Measurements from ENCODE around the gene EPHX1. TPM values are rescaled to one million over a fixed set of nuclear protein-coding genes. Genes with fewer than 3 reads are reported as not detected.

EPHX1 gene
- total and polyA plus RNA-seq, 2 donors (not counting 1 experiment from before 2014, with no cell fraction given): 39.1 to 44.3 TPM

DNA sequence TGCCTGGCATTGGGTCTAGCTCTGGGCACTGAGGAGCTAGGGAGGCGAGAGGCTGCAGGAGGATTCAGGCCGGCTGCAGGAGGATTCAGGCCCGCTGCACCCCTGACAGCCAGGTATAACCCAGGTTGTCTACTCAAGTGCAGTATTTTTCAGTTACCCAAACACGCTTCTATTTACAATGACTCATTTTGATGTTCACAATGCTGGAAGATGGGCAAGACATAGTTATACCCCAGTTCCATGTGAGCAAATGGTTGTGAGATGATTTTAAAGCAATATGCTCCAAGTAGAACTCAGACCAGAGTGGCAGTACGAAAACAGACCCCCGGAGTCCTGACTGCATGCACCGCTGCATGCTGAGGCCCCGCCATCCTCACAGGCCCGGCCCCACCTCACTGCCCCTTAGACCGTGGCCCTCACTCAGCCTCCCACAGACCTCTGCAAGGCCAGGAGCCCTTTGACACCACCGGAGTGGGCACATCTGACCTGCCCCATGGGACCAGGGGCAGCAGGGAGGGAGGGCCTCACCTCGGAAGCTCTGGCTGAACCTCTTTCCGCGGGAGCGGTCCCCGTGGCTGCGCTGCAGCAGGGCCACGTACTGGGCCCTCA is 78.5 kb downstream of the EPHX1 start:
- Histone ChIP-seq H3K9ac (ENCODE audit: insufficient read depth, low read length) (no peak overlapping the region), H3K27me3 (ENCODE audit: control insufficient read depth, insufficient read depth, low read length) (no peaks in the 10 kb centered on the region), H3K4me2 (ENCODE audit: extremely low read depth, insufficient read depth, low read length) (no peak overlapping the region), H3K4me3 (replicated peaks in 1 of 4; ENCODE audit: control extremely low read depth in 1 of 4, insufficient read depth in 1 of 4, low read depth in 3 of 4, low read length in 4 of 4) (no peak overlapping the region), H4K20me1 (ENCODE audit: control insufficient read depth, extremely low read depth, insufficient read depth, low read length) (no peaks in the 10 kb centered on the region), H3K79me2 (ENCODE audit: control insufficient read depth, insufficient read depth, low read length) (no peaks in the 10 kb centered on the region), H2AFZ (ENCODE audit: low read length) (no peak overlapping the region), H3K36me3 (ENCODE audit: control insufficient read depth, insufficient read depth, low read length) (no peaks in the 10 kb centered on the region), H3K4me1 (ENCODE audit: control insufficient read depth, extremely low read depth, insufficient read depth, low read length) (peaks cover 3% of the 10 kb centered on the region), H3K27ac (ENCODE audit: insufficient read depth, low read length) (no peak overlapping the region), H3K9me3 (ENCODE audit: control insufficient read depth, insufficient read depth, low read depth, low read length) (no peaks in the 10 kb centered on the region)
- DNase-seq (ENCODE audit: low read depth in 2 of 2): no peak
- TF ChIP-seq EZH2 (IDR thresholded peaks at IDR 0.05; ENCODE audit: low read length, missing control alignments): no peak
- TF ChIP-seq, protein P1, sequence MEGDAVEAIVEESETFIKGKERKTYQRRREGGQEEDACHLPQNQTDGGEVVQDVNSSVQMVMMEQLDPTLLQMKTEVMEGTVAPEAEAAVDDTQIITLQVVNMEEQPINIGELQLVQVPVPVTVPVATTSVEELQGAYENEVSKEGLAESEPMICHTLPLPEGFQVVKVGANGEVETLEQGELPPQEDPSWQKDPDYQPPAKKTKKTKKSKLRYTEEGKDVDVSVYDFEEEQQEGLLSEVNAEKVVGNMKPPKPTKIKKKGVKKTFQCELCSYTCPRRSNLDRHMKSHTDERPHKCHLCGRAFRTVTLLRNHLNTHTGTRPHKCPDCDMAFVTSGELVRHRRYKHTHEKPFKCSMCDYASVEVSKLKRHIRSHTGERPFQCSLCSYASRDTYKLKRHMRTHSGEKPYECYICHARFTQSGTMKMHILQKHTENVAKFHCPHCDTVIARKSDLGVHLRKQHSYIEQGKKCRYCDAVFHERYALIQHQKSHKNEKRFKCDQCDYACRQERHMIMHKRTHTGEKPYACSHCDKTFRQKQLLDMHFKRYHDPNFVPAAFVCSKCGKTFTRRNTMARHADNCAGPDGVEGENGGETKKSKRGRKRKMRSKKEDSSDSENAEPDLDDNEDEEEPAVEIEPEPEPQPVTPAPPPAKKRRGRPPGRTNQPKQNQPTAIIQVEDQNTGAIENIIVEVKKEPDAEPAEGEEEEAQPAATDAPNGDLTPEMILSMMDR (conservative IDR thresholded peaks at IDR 0.05 in 1 of 2, IDR thresholded peaks at IDR 0.05 in 1 of 2; ENCODE audit: low read depth in 1 of 2, low read length in 2 of 2): no peak

DNA sequence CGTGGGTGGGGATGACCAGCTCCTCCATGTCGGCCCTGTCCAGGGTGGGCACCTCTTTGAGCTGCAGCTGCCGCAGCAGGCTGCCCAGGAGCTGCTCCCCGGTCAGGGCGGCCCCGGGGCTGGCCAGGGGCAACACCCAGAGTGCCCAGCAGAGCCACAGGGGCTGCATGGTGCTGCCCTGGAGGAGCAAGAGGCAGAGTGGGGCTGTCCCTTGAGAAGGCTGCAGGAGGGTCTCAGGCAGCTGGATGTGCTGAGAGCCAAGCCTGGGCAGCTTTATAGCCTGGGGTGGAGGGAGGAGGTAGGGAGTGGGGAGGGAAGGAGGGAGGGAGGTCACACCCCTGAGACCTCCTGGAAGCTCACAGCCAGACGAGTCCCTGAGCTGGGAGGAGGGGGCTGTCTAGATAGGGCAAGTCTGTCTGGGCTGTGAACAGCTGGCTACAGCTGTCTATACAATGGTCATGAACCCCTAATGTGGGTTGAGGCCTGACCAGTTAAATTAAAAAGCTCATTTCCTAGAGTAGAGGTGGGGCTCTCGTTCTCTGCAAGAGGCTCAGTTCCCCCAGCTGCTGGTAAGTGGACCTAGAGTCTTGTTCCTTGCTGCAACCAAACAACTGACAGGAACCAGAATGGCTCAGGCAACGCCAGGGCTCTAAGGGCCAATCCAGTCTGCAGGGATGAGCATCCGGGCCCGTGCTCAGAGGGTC is 79.1 kb downstream of the EPHX1 start, which contains the start of gene LEFTY1:
Gene LEFTY1, minus strand, starts transcription at position 249 of the 704 bp plus-strand sequence. Its CDS starts 80 bp downstream, at position 169.
- Histone ChIP-seq H3K27me3 (ENCODE audit: control insufficient read depth, insufficient read depth, low read length) (no peaks in the 10 kb centered on the region), H3K9me3 (ENCODE audit: control insufficient read depth, insufficient read depth, low read depth, low read length) (no peaks in the 10 kb centered on the region), H3K4me1 (ENCODE audit: control insufficient read depth, extremely low read depth, insufficient read depth, low read length) (peaks cover 3% of the 10 kb centered on the region), H3K36me3 (ENCODE audit: control insufficient read depth, insufficient read depth, low read length) (no peaks in the 10 kb centered on the region), H4K20me1 (ENCODE audit: control insufficient read depth, extremely low read depth, insufficient read depth, low read length) (no peaks in the 10 kb centered on the region), H3K9ac (ENCODE audit: insufficient read depth, low read length) (no peak within 1 kb of the TSS), H3K79me2 (ENCODE audit: control insufficient read depth, insufficient read depth, low read length) (no peaks in the 10 kb centered on the region), H2AFZ (ENCODE audit: low read length) (no peak within 1 kb of the TSS), H3K4me2 (ENCODE audit: extremely low read depth, insufficient read depth, low read length) (no peak within 1 kb of the TSS), H3K4me3 (replicated peaks in 1 of 4; ENCODE audit: control extremely low read depth in 1 of 4, insufficient read depth in 1 of 4, low read depth in 3 of 4, low read length in 4 of 4) (no peak within 1 kb of the TSS), H3K27ac (ENCODE audit: insufficient read depth, low read length) (no peak within 1 kb of the TSS)
- DNase-seq (ENCODE audit: low read depth in 2 of 2): peak in 1 of 2 donors; percentile 52
- no peak for TF ChIP-seq EZH2 (IDR thresholded peaks at IDR 0.05; ENCODE audit: low read length, missing control alignments)
- TF ChIP-seq, protein P1 (conservative IDR thresholded peaks at IDR 0.05 in 1 of 2, IDR thresholded peaks at IDR 0.05 in 1 of 2; ENCODE audit: low read depth in 1 of 2, low read length in 2 of 2): no peak

DNA sequence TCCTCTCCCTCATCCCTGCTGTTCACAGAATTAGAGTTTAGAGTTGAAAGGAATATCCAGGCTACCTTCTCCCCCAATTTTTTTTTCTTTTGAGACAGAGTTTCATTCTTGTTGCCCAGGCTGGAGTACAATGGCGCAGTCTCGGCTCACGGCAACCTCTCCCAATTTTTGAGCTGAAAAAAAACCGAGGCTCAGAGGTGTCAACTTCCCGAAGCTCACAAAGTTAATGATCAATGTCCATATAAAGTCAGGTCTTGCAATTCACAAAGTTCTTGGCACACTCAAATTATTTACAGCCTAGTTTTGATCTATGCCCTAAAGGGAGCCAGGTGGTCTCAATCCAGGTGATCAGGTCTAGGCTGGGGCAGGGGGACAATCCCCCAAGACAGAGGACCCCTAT is 79.8 kb downstream of the EPHX1 start:
- Histone ChIP-seq H3K79me2 (ENCODE audit: control insufficient read depth, insufficient read depth, low read length) (no peaks in the 10 kb centered on the region), H2AFZ (ENCODE audit: low read length) (no peak overlapping the region)
- TF ChIP-seq, protein P1 (conservative IDR thresholded peaks at IDR 0.05 in 1 of 2, IDR thresholded peaks at IDR 0.05 in 1 of 2; ENCODE audit: low read depth in 1 of 2, low read length in 2 of 2): no peak
- no peak for TF ChIP-seq EZH2 (IDR thresholded peaks at IDR 0.05; ENCODE audit: low read length, missing control alignments)

More for the DNA sequence above, 79.8 kb downstream of the EPHX1 start:
- Histone ChIP-seq H3K27ac (ENCODE audit: insufficient read depth, low read length) (no peak overlapping the region), H4K20me1 (ENCODE audit: control insufficient read depth, extremely low read depth, insufficient read depth, low read length) (no peaks in the 10 kb centered on the region), H3K4me1 (ENCODE audit: control insufficient read depth, extremely low read depth, insufficient read depth, low read length) (peaks cover 3% of the 10 kb centered on the region), H3K4me2 (ENCODE audit: extremely low read depth, insufficient read depth, low read length) (no peak overlapping the region), H3K9ac (ENCODE audit: insufficient read depth, low read length) (no peak overlapping the region), H3K36me3 (ENCODE audit: control insufficient read depth, insufficient read depth, low read length) (no peaks in the 10 kb centered on the region), H3K4me3 (replicated peaks in 1 of 4; ENCODE audit: control extremely low read depth in 1 of 4, insufficient read depth in 1 of 4, low read depth in 3 of 4, low read length in 4 of 4) (no peak overlapping the region), H3K27me3 (ENCODE audit: control insufficient read depth, insufficient read depth, low read length) (no peaks in the 10 kb centered on the region), H3K9me3 (ENCODE audit: control insufficient read depth, insufficient read depth, low read depth, low read length) (no peaks in the 10 kb centered on the region)
- no peak for DNase-seq (ENCODE audit: low read depth in 2 of 2)

All from fibroblast of lung (primary cell).